GM21825 (cell line): ENCODE measurements around the gene C11orf68.
"Not testable (repeated sequence)": the region's sequence is repeated elsewhere in the genome, so short reads cannot be mapped to it uniquely, and the experiment has no call there.

Source experiments
- ATAC-seq: cut with Tn5 transposase; IDR thresholded peaks from one replicate; pipeline ENCODE4 v1.9.1; 2021; ENCODE audit warnings: mild to moderate bottlenecking, moderate library complexity; ENCODE audit not compliant: unreplicated experiment

C11orf68 gene

DNA sequence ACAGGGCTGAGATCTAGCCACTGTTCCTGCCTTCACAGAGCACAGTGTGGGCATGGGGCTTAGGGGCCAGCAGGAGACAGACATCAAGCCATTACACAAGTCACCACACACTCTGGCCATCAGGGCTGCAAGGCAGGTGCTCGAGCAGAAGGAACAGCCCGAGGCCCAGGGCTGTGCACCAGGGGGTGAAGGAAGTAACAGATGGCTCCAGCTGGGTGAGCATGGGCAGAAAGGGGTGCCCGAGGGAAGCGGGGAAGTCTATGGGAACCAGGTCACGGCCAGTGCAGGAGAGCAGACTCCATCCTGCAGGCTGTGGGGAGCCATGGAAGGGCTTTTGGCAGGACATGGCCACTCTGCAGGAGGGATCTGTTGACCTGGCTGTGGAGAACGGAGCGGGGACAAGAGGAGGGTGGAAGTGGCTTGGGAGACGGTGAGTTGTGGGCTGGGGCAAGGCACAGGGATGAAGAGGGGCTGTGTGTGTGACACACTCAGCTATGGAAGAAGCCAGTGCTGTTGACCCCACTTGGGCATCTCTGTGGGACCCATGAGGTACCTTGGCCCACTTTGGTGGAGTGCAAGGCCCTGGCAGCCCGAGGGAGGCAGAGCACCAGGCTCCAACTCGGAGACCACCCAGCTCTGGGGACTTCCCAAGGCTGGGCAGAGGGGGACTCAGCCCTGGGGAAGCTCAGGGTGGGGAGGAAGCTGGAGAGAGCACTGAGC is 3.6 kb downstream of the C11orf68 start:
- ATAC-seq = no peak

DNA sequence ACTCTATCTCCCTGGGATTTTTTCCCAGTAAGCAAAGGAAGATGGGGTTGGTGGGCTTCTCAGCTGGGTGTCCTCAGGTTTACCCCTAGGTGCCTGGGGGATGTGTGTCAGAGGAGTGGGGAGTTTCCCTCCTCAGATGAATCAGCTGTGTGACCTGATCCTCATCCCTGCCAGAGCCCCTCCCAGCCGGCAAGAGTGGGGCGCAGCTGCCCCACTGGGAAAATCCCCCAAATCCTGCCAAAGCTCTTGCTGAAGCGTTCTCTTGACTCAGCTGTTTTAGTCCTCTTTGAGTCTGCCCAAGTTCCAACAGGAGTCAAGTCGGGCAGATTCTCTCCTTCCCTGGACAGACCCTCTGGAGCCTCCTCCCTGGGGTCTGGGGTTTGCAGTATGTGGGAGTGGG is 6.0 kb downstream of the C11orf68 start:
- ATAC-seq = no peak

DNA sequence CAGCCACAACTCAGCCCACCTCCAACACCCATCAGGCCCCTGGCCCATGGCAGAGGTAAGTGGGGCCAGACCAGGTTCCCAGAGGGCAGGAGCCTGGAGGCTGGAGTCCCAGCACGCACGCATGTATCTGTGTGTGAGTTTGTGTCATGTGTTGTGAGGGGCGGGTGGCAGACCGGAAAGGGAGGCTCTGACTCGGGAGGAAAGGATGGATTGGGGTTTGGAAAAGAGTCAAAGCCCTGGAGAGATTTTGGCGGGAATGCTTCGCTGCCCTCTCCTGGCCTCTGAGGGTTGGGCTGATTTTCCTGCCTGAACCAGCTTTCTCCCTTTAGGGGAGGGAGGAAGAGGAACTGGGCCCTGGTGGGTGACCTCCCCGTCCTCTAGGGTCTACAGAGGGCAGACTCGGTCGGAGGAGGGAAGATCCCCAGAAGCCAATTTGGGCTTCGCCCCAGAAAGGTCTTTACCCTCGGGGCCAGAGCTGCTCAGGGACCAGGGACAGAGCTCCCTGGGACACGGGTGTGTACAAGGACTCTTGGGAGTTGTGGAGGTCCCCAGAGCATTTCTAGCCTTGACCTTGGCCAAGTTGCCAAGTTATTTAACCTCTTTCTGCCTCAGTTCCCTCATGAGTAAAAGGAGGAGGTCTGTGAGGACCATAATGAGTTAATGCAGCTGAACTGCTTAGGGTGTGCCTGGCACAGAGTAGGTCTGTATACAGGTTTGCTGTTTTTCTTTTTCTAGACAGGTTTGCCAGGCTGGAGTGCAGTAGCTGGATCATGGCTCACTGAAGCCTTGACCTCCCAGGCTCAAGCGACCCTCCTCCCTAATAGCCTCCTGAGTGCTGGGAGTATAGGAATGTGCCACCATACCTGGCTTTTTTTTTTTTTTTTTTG is 6.9 kb downstream of the C11orf68 start:
- ATAC-seq = no peak

DNA sequence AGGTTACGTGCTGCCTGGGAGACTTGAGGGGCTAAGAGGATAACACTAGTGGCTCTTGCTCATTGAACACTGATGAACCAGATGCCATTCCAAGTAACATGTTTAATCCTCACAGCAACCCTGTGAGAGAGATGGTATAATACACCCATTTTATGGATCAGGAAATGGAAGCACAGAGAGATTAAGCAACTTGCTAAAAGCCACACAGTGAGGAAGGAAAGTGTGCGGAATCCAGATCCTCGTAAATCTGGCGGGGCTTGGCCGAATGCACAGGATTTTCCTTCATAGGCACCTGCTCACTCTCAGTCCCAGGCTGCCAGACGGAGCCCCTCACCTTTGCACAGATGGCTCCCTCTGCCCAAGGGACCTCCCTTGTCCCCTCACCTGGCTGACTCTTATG is 11.0 kb downstream of the C11orf68 start:
- ATAC-seq = no peak

DNA sequence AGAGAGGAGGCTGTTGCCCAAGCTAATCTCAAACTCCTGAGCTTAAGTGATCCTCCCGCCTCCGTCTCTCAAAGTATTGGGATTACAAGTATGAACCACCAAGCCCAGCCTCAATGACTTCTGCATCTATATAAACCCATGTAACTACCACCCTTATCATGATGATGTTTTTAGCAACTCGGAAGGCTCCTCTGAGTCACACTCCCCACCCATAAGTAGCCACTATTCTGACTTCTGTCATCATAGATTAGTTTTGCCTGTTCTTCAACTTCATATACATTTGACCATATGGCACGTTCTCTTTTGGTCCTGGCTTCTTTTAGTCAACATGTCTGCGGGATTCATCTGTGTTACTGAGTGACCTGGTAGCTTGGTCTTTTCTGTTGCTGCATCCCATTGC is 12.3 kb downstream of the C11orf68 start:
- ATAC-seq = no peak

DNA sequence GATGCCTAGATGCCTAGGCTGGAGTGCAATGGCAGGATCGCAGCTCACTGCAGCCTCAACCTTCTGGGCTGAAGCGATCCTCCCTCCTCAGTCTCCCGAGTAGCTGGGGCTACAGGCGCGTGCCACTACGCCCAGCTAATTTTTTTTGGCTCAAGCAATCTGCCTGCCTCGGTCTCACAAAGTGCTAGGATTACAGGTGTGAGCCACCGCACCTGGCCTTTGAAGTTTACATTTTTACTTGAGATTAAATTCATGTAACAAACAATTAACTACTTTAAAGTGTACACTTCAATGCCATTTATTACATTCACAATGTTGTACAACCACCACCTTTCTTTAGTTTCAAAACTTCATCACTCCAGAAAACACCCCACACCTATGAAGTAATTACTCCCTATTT is 15.1 kb downstream of the C11orf68 start:
- ATAC-seq = no peak

DNA sequence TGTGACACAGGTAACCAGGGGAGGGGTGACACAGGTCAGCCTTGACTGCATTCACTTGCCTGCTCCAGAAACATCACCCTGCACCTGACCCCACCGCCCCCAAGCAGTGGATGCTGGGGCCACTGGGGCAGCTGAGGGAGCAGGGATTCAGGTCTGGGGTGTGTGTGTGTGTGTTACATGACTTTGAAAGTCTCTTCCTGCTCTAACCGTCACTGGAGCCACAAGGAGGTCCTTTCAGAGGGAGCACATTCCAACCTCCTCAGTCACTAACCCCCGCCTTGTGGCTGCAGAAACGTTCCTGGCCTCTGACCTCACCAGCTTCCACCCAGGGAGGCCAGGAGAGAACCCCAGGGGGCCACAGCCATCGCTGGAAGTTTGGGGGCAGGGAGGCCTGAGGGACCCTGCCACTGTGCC is 15.8 kb downstream of the C11orf68 start:
- ATAC-seq = no peak

DNA sequence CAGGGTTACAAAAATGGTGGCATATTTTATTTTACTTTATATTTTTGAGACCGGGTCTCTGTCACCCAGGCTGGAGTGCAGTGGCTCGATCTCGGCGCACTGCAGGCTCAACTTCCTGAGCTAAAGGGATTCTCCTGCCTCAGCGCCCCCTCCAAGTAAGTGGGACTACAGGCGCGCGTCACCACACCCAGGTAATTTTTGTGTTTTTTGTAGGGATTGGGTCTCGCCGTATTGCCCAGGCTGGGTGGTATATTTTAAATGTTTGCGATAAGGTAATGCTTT is 18.0 kb downstream of the C11orf68 start:
- no peak for ATAC-seq

DNA sequence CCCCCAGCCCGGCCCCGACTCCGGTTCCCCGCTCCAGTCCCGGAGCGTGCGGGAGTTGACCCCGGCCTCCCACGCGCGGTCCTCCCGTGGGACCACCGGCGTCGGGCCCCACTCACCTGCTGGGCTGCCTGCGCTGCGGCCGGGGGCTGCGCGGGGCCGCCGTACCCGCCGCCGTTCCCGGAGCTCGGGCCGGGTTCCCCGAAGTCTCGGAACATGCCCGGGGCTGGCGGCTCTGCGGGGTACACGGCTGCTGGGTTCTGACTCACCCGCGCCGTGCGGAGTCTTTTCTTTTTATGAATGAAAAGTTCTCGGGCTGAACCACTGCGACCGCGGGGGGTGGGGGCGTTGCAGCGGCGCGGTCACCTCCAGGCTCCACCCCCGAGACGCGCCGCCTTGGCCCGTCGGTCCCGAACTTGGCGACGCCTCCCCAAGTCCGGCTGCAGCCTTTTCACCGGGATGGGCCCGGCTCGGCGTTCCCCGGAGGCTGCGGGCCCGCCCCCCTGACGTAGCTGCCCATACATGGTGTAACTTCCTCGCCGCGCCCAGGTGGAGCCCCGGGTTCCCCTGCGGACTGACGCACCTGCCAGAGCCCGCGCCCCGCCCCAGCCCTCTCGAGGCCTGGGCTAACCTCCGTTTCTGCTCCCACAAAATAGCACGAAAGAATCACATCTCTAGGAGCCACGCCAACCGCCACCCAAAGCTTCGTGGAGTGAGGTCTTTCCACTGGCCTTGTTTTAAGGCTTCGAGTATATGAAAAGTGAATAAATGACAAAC is 18.6 kb downstream of the C11orf68 start, which contains the start of gene FOSL1:
Gene FOSL1 (minus strand): TSS at position 264 of the 774 bp plus-strand sequence. CDS start 49 bp downstream, at position 215.
- peak; percentile 69 for ATAC-seq

DNA sequence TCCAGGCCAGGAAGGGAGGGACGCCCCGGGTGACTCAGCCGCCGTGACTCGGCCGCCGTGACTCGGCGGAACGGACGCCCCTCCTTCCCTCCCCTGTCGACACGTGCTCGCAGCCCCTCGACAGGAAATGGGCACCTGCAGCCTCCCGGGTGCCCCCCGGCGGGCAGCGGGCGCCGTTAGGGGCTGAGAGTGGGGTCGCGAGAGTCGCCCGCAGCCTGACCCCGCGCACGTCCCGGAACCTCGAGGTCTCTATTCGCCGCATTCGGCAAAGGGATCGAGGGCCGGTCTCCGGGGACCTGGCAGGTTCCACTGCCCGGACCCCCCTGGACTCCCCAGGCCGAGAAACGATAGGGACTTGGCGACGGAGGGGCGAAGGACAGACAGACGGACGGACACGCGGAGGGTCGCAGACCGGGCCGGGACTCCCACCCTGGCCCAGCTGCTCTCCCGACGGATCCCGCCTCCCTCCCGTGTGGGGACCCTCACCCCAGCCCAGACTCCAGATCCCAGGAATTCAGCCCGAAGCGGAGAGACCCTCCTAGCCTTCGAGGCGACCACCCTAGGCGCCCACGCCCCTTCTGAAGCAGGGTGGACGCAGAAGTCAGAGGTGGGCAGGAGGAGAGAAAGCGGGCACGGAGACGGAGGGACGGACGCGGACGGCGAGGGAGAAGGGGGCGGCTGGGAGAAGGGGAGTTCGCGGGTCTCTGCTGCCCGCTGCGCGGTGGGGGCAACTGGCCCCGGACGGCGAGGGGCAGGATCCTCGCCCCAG is 19.3 kb downstream of the C11orf68 start:
- peak; percentile 4 for ATAC-seq

DNA sequence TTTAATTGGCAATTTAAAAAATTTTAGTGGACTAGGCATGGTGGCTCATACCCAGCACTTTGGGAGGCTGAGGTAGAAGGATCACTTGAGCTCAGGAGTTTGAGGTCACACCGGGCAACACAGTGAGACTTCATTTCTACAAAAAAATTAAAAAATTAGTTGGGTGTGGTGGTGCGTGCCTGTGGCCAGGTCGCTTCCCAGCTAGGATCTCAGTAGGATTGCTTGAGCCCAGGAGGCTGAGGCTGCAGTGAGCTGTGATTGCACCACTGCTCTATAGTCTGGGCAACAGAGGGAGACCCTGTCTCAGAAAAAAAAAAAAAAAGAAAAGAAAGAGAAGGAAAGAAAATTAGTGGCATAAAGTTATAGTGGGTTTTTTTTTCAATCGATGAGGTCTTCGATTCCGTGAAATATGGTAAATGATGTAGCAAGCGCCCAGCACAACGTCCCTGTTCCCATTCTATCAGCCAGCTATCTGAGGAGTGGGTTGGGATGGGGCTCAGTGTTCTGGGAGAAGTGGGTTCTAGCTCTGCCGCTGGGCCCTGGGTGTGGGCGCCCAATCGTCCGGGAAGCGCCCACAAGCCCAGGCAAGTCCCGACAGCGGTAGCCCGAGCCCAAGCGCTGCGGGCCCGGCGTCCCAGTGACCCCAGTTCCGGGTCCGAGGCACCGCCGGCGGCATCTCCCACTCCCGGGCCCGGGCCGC is 20.1 kb downstream of the C11orf68 start:
- ATAC-seq = no peak

DNA sequence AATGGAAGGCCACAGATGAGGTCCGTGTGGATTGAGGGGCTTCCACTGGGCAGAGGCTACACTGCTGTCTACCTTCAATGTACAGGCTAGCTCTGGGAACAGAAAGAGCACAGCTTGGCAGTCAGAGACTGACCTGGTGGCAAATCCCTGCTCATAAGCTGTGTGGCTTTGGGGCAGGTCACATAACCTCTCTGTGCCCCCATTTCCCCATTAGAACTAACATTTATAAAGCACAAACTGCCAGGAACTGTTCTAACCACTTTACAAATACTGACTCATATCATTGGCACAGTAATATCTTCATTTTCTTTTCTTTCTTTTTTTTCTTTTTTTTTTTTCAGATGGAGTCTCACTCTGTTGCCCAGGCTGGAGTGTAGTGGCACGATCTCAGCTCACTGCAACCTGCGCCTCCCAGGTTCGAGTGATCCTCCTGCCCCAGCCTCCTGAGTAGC is 21.8 kb downstream of the C11orf68 start:
- no peak for ATAC-seq

DNA sequence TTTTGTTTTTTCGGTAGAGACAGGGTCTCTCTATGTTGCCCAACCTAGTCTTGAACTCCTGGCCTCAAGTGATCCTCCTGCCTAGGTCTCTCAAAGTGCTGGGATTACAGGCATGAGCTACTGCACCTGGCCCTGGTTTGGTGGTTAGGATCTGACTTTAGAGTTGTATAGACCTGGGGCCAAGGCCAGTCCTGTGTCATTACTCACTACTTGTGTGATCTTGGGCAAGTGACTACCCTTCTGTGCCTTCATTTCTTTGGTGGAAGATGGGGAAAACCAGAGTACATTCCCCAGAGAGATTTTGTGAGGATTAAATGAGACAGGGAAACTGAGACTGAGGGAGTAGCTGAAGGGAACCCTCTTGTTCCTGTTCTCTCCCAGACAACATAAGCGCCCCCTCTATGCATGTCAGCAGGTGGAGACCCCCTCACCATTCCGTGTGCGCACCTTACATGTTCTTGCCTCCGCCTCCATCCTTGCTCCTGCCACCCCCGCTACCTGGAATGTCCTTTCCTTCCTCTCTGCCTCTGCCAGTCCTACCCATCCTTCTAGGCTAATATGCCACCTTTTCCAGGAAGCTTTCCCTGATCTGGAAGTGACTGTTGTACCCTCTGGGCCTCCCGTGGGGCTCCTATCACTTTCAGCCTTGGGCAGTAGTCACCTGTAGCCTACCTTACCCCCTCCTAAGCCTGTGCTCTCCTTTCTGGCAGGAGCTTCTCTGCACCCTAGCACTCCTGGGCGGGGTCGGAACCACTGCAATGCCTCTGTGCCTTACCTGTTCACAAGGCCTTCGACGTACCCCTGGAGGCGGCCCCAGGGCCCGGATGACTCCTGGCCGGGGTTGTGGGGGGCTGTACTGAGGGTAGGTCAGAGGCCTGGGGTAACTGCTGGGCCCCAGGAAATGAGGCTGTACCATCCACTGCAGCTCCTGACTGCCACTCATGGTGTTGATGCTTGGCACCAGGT is 22.5 kb downstream of the C11orf68 start:
- ATAC-seq = no peak

DNA sequence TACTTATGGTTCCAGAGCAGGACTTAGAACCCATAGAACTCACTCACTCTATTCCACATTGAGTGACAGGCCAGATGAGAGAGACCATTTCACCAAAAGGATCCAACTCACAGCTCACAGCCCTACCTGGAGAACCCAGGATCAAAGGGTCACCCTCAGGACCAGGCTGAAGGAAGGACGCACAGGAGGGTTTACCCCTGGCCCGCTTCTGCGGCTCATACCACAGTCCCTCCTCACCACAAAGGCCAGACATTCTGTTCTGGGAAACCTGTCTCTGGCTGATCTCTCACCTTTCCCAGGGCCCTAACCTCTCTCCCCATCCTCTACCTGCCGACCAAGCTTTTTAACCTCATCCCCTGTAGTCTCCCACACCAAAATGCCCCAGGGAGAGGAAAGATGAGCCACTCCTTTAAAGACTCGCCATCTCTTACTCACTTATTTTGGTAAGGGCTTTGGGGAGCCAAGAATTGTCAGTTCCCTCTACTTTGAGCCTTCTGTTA is 23.3 kb downstream of the C11orf68 start:
- ATAC-seq = no peak

DNA sequence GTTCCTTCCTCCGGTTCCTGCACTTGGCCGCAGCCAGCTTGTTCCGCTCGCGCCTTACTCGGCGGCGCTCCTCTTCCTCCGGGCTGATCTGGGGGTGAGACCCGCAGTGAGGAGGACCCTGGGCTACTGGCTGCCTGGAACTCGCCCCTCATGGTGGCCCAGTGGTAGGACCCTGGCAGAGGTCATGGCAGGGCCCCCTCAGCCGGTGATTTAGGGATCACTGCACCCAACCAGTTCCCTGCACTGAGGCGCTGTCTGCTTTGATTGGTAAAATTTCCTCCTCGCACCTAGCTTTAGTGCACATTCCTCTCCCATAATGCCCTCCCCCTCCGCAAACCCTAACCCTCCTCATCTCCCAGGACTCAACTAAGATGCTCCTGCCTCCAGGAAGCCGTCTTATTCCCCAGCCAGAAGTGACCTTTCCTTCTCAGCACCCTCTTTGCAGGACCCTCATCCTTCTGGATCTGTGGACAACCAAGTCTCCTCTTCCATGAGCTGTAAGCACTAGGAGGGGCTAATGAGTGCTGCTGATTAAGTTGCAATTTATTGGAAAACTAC is 24.7 kb downstream of the C11orf68 start:
- ATAC-seq = no peak

DNA sequence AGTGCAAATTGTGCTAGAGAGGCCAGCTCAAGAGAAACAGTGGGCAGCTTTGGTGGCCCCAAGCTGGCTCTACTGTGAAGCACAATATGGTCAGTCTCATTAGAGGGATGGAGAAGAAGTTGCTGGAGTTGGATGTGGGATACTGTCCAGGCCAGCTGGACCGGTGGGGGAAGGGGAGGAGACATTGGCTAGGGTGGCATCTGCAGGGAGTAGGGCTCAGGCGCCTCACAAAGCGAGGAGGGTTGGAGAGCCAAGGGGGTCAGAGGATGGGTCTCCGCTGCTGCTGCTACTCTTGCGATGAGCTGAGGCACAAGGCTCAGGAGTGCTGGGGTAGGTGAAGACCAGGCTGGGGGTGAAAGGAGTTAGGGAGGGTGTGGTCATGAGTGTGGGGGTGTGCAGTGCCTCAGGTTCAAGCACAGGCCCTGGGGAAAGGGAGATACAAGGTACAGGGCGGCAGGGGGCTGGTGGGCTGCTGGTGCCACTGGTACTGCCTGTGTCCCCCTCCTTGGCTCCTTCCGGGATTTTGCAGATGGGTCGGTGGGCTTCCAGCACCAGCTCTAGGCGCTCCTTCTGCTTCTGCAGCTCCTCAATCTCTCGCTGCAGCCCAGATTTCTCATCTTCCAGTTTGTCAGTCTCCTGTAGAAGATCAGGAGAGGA is 26.1 kb downstream of the C11orf68 start:
- ATAC-seq = no peak

DNA sequence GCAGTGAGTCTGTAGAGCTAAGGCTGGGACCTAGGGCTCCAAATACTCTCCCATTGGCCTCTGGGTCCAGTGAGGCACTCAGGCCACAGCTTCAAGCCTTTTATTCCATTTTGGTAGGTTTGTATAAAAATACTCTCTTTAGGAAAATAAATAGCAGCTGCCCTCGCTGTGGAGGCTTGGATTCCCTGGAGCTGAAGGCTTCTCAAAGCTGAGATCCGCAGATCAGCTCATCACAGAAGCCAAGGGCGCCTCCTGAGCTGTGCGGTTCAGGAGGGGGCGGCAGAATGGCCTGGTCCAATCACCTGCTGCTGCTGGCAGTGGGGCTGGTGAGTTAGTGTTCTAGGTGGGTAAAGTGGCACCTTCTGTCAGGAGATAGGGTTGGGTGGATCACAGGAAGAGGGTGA is 26.7 kb downstream of the C11orf68 start:
- ATAC-seq = not testable (repeated sequence)
